ENCODE measurements around the gene LENEP.
A peak's percentile ranks its signal among the peaks of the same experiment; 100 is the strongest.

Gene LENEP

GRCh38 chr1:154993572-154994268 is at the start of gene LENEP:
LENEP (plus strand) TSS chr1:154993586; CDS start chr1:154993608, 22 bp downstream.
- ATAC-seq (ENCODE audit: low read depth) (no peak), DNase-seq (ENCODE audit: low spot score in 2 of 2) (no peak)
- Mint-ChIP-seq H3K4me3 (no peak within 1 kb of the TSS), H3K27me3 (no peaks in the 10 kb centered on the region), H3K9me3 (no peaks in the 10 kb centered on the region), H3K27ac (no peak within 1 kb of the TSS), H3K4me1 (peaks cover 21% of the 10 kb centered on the region), H3K36me3 (peaks cover 10% of the 10 kb centered on the region)

GRCh38 chr1:154943649-154944400 is 49.6 kb upstream of the LENEP start:
- Mint-ChIP-seq H3K36me3 (peaks cover 6% of the 10 kb centered on the region), H3K9me3 (no peaks in the 10 kb centered on the region), H3K27ac (peak overlapping the region; percentile 93), H3K4me3 (peak overlapping the region; percentile 72), H3K4me1 (peaks cover 57% of the 10 kb centered on the region), H3K27me3 (no peaks in the 10 kb centered on the region)
- ATAC-seq (ENCODE audit: low read depth) (peak; percentile 34), DNase-seq (ENCODE audit: low spot score in 2 of 2) (peak; percentile 34 to 37)

GRCh38 chr1:154944401-154945159 is 48.8 kb upstream of the LENEP start:
- peaks cover 54% of the 10 kb centered on the region for H3K4me1 Mint-ChIP-seq
- peak overlapping the region; percentile 72 for H3K4me3 Mint-ChIP-seq
- DNase-seq (ENCODE audit: low spot score in 2 of 2) = no peak
- no peak for ATAC-seq (ENCODE audit: low read depth)
- H3K36me3 Mint-ChIP-seq = peaks cover 8% of the 10 kb centered on the region
- peak overlapping the region; percentile 93 for H3K27ac Mint-ChIP-seq
- no peaks in the 10 kb centered on the region for H3K27me3 Mint-ChIP-seq
- H3K9me3 Mint-ChIP-seq = no peaks in the 10 kb centered on the region

DNA sequence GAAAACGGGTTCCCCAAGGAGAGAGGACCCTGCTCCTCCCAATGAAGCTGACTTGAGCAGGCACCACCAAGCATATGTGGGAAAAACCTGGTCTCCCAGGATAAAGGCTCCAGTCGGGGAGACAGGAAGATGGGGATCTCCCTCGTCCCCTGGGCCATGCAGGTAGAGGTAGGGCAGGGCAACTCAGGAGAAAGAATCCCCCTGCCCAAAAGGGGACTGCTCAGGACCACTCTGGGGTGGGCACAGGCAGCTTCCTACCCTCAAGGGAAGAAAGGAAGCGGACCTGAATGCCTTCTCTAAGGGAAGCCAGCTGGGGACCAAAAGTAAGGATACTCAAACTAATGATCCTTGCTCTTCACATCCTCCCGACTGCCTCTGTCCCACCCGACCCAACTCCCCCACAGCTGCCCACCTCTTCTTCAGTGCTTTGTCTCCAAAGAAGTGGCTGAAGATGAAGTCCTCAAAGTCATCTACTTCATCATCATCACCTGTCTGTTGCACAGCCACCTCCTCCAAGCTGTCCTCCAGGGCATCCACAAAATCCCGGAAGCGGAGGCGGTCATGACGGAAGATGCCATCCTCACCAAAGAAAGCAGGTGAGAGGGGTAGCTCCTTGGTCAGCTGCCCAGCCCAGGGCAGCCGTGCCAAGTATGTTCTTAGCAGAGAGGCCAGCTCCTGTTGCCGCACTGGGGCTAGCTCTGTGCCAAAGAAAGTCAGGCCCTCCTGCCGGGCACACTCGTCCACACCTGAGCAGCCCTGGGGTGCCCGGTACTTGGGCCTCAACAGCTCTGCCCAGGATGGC is 48.0 kb upstream of the LENEP start:
- H3K9me3 Mint-ChIP-seq = no peaks in the 10 kb centered on the region
- peaks cover 8% of the 10 kb centered on the region for H3K36me3 Mint-ChIP-seq
- no peak for ATAC-seq (ENCODE audit: low read depth)
- peak overlapping the region; percentile 93 for H3K27ac Mint-ChIP-seq
- peaks cover 49% of the 10 kb centered on the region for H3K4me1 Mint-ChIP-seq
- no peak overlapping the region for H3K4me3 Mint-ChIP-seq
- DNase-seq (ENCODE audit: low spot score in 2 of 2) = no peak
- no peaks in the 10 kb centered on the region for H3K27me3 Mint-ChIP-seq

GRCh38 chr1:154945962-154946850 is 47.2 kb upstream of the LENEP start:
- no peak for ATAC-seq (ENCODE audit: low read depth)
- DNase-seq (ENCODE audit: low spot score in 2 of 2) = no peak
- Mint-ChIP-seq H3K4me3 (no peak overlapping the region), H3K36me3 (peaks cover 13% of the 10 kb centered on the region), H3K9me3 (no peaks in the 10 kb centered on the region), H3K27me3 (no peaks in the 10 kb centered on the region), H3K4me1 (peaks cover 45% of the 10 kb centered on the region), H3K27ac (peak overlapping the region; percentile 51)

- Mint-ChIP-seq H3K36me3 (peaks cover 13% of the 10 kb centered on the region), H3K27me3 (no peaks in the 10 kb centered on the region), H3K9me3 (no peaks in the 10 kb centered on the region), H3K27ac (peak overlapping the region; percentile 60), H3K4me3 (no peak overlapping the region), H3K4me1 (peaks cover 44% of the 10 kb centered on the region)
- ATAC-seq (ENCODE audit: low read depth) (no peak), DNase-seq (ENCODE audit: low spot score in 2 of 2) (no peak)
Measured at GRCh38 chr1:154948079-154948478, 45.3 kb upstream of the LENEP start.

- H3K27me3 Mint-ChIP-seq = no peaks in the 10 kb centered on the region
- peaks cover 51% of the 10 kb centered on the region for H3K4me1 Mint-ChIP-seq
- H3K4me3 Mint-ChIP-seq = peak overlapping the region; percentile 73
- ATAC-seq (ENCODE audit: low read depth) (peak; percentile 39), DNase-seq (ENCODE audit: low spot score in 2 of 2) (peak in 1 of 2 donors; percentile 46)
- H3K9me3 Mint-ChIP-seq = no peaks in the 10 kb centered on the region
- peaks cover 13% of the 10 kb centered on the region for H3K36me3 Mint-ChIP-seq
- peak overlapping the region; percentile 99 for H3K27ac Mint-ChIP-seq
Measured at GRCh38 chr1:154951901-154952657, 41.3 kb upstream of the LENEP start.

DNA sequence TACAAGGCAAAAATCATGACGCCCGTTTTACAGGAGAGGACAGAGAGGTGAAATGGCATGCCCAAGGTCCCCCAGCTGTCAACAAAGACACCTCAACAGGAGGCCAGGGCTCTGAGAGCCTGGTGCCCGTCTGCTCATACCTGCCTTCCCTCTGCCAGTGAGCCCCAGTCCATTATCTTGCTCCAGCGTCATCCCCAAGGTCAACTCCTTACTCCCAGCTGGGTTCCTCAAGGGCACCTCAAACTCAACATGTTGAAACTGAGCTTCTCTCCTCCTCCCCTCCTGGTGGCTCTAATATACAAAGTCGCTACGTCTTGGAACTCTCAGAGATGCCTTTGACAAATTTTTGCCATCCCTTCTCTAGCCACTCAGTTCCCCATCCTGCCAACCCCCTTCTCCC is 40.7 kb upstream of the LENEP start:
- no peak for DNase-seq (ENCODE audit: low spot score in 2 of 2)
- Mint-ChIP-seq H3K4me1 (peaks cover 51% of the 10 kb centered on the region), H3K36me3 (peaks cover 13% of the 10 kb centered on the region)

DNA sequence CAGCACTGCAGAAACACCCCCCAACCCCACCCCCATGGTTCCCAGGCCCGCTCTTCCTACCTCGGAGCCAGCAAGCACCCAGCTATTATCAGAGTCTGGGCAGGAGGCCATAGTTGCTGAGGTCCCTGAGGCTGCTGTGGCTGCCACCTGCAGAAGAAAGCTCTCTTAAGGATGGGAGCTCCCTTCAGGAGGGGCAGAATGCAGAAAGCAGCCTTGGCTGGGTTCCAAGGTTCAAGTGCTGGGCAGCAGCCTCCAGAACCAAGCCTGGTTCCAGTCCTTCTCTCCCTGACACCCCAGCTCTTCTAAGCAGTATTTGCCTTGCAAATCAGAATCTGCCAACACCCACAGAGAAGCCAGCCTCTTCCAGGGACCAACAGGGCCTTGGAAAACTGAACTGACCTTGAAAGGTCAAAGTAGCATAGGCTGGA is 39.8 kb upstream of the LENEP start:
- H3K27me3 Mint-ChIP-seq = no peaks in the 10 kb centered on the region
- no peak for ATAC-seq (ENCODE audit: low read depth)
- peak overlapping the region; percentile 99 for H3K27ac Mint-ChIP-seq
- H3K4me3 Mint-ChIP-seq = peak overlapping the region; percentile 99
- DNase-seq (ENCODE audit: low spot score in 2 of 2) = no peak
- peaks cover 11% of the 10 kb centered on the region for H3K36me3 Mint-ChIP-seq
- no peaks in the 10 kb centered on the region for H3K9me3 Mint-ChIP-seq
- peaks cover 49% of the 10 kb centered on the region for H3K4me1 Mint-ChIP-seq

More for the DNA sequence above, 40.7 kb upstream of the LENEP start:
- ATAC-seq (ENCODE audit: low read depth) = no peak
- Mint-ChIP-seq H3K27me3 (no peaks in the 10 kb centered on the region), H3K27ac (peak overlapping the region; percentile 99), H3K9me3 (no peaks in the 10 kb centered on the region), H3K4me3 (peak overlapping the region; percentile 73)

- Mint-ChIP-seq H3K27me3 (no peaks in the 10 kb centered on the region), H3K36me3 (peaks cover 7% of the 10 kb centered on the region)
Measured at GRCh38 chr1:154954541-154954940, 38.8 kb upstream of the LENEP start.

DNA sequence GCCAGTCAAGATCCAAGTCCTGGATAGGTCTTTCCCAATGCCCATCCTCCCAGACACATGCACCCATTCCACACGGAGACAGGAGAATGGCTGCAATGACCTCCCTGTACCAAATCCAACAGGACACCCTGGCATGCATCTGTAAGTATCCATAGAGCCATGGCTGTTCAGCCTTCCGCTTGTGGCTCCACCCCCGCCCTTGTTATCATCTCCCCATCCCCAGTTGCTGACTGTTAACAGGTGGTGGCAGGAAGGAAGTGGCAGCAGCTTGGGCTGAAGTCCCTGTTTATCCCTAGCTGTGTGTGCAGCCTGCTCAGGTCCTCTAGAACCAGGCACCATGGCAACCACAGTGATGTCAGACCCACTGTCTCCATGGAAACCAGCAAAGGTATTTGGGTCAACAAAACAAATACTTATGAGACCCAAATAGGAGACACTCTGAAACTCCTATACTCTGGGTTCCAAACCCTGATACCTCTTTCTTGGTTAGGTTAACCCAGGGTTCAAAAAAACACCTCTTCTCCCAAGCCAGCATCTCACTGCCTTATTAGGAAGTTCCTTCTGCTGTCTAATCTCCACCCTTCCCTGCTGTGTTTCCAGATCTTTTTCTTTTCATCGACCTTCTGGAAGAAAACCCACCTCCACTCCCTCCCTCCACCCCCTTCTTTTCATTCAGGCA is 38.2 kb upstream of the LENEP start:
- Mint-ChIP-seq H3K4me1 (peaks cover 47% of the 10 kb centered on the region), H3K27me3 (no peaks in the 10 kb centered on the region), H3K9me3 (no peaks in the 10 kb centered on the region), H3K36me3 (peaks cover 7% of the 10 kb centered on the region), H3K27ac (peak overlapping the region; percentile 99), H3K4me3 (peak overlapping the region; percentile 99)
- ATAC-seq (ENCODE audit: low read depth) = peak; percentile 78
- peak; percentile 71 to 80 for DNase-seq (ENCODE audit: low spot score in 2 of 2)

More at GRCh38 chr1:154954541-154954940, 38.8 kb upstream of the LENEP start:
- peak overlapping the region; percentile 99 for H3K27ac Mint-ChIP-seq
- H3K4me1 Mint-ChIP-seq = peaks cover 47% of the 10 kb centered on the region
- H3K9me3 Mint-ChIP-seq = no peaks in the 10 kb centered on the region
- no peak for DNase-seq (ENCODE audit: low spot score in 2 of 2)
- ATAC-seq (ENCODE audit: low read depth) = no peak
- H3K4me3 Mint-ChIP-seq = peak overlapping the region; percentile 99
